Measurements from ENCODE around the gene BAIAP2.

The BAIAP2 gene

DNA sequence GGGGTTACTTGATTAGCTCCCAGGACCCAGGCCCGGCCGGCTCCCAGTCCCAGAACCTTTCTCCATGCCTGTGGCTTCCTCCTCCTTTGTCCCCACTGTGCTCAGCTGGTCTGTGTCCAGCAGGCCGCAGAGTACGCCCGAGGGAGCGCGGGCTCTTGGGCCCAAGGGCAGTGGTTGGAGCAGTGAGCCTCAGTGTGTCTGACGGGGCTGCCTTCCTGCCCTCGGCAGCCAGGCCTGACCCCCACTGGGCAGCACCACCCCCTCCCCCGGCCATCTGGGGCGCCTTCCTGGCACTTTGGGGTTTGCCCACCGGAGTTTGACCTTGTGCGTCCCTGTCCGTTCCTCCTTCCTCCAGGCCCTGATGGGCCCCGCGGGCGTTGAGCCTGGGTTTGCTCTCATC is 67.9 kb downstream of the BAIAP2 start:
- Mint-ChIP-seq H3K27me3 (peaks cover 3% of the 10 kb centered on the region), H3K4me1 (ENCODE audit: low read depth) (peaks cover 25% of the 10 kb centered on the region), H3K9me3 (no peaks in the 10 kb centered on the region), H3K4me3 (no peak overlapping the region), H3K36me3 (ENCODE audit: low read depth) (peaks cover 96% of the 10 kb centered on the region), H3K27ac (no peak overlapping the region)
- intact Hi-C loops (cut with micrococcal nuclease): no loop called here

DNA sequence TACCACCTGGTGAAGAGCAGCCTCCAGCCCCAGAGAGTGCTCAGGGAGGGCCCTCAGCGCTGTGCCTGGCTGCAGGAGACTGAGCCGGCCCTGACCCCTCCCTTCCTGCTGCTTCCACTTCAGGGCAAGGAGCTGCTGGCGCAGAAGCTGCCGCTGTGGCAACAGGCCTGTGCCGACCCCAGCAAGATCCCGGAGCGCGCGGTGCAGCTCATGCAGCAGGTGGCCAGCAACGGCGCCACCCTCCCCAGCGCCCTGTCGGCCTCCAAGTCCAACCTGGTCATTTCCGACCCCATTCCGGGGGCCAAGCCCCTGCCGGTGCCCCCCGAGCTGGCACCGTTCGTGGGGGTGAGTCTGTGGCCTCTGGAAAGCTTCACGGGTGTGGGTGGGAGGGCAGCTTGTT is 68.4 kb downstream of the BAIAP2 start:
- peaks cover 20% of the 10 kb centered on the region for H3K4me1 Mint-ChIP-seq (ENCODE audit: low read depth)
- peaks cover 100% of the 10 kb centered on the region for H3K36me3 Mint-ChIP-seq (ENCODE audit: low read depth)
- H3K27me3 Mint-ChIP-seq: peaks cover 3% of the 10 kb centered on the region
- intact Hi-C loops (cut with micrococcal nuclease): no loop called here
- no peak overlapping the region for H3K4me3 Mint-ChIP-seq
- H3K9me3 Mint-ChIP-seq: no peaks in the 10 kb centered on the region
- H3K27ac Mint-ChIP-seq: no peak overlapping the region

DNA sequence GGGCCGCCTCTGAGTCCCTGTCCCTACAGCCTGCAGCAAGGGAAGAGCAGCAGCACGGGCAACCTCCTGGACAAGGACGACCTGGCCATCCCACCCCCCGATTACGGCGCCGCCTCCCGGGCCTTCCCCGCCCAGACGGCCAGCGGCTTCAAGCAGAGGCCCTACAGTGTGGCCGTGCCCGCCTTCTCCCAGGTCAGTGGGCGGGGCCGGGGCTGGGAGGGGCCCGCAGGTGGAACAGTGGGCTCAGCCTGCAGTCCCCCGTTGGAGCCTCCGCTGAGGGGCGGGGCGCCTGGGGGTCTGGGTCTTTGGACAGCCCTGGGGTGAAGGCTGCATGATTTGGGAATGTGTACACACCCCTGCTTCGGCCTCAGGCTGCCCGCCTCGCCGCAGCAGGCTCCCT is 71.8 kb downstream of the BAIAP2 start:
- Mint-ChIP-seq H3K27ac (no peak overlapping the region), H3K9me3 (no peaks in the 10 kb centered on the region), H3K4me3 (no peak overlapping the region), H3K4me1 (ENCODE audit: low read depth) (peaks cover 7% of the 10 kb centered on the region), H3K36me3 (ENCODE audit: low read depth) (peaks cover 100% of the 10 kb centered on the region), H3K27me3 (no peaks in the 10 kb centered on the region)
- intact Hi-C loops (cut with micrococcal nuclease): no loop called here

DNA sequence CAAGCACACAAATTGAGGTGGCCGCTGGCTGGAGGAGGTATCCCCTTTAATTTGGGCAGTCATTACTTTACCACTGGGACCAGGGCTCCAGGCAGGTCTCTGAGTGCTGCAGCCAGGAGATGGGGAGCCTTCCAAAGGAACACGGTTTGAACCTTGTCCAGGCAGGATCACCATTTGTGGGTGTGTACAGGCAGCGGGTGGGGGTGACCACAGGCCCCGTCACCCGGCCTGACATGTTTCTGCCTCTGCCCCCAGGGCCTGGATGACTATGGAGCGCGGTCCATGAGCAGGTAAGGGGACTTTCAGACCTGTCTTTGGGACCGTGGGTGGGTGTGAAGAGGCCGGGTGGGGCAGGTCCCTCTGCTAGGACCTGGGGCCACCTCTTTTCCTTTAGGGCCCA is 73.3 kb downstream of the BAIAP2 start:
- peaks cover 100% of the 10 kb centered on the region for H3K36me3 Mint-ChIP-seq (ENCODE audit: low read depth)
- H3K27me3 Mint-ChIP-seq: no peaks in the 10 kb centered on the region
- intact Hi-C loops (cut with micrococcal nuclease): no loop called here
- no peak overlapping the region for H3K4me3 Mint-ChIP-seq
- no peak overlapping the region for H3K27ac Mint-ChIP-seq
- no peaks in the 10 kb centered on the region for H3K9me3 Mint-ChIP-seq
- no peaks in the 10 kb centered on the region for H3K4me1 Mint-ChIP-seq (ENCODE audit: low read depth)

- H3K4me3 Mint-ChIP-seq: no peak overlapping the region
- H3K27me3 Mint-ChIP-seq: no peaks in the 10 kb centered on the region
- no peaks in the 10 kb centered on the region for H3K4me1 Mint-ChIP-seq (ENCODE audit: low read depth)
- peaks cover 99% of the 10 kb centered on the region for H3K36me3 Mint-ChIP-seq (ENCODE audit: low read depth)
- no peak overlapping the region for H3K27ac Mint-ChIP-seq
- H3K9me3 Mint-ChIP-seq: no peaks in the 10 kb centered on the region
- intact Hi-C loops (cut with micrococcal nuclease): no loop called here
Measured at GRCh38 chr17:81109957-81110356, 75.0 kb downstream of the BAIAP2 start.

DNA sequence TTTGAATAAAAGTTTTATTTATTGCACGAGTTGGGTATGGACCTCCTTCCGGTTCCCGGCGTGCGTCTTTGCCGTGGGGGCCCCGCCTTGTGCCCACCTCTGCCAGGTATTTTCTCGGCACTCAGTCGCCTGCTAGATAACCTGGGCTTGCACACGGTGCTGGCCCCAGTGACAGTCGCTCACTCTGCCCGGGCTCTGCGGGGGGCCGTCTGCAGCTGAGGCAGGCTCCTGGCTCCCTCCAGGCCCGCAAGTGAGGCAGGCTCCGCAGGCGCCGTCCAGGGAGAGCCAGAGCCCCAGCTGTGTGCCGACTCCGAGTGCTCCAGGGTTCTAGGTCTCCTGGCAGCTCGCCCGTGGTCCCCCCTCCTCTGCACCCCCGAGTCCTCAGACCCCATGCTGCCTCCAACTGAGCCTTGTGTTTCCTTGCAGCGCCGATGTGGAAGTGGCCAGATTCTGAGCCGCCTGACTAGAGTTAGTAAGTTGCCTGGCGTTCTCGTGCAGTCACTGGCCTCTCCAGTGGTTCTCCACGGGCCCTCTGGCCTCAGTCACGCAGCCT is 75.6 kb downstream of the BAIAP2 start:
- Mint-ChIP-seq H3K4me1 (ENCODE audit: low read depth) (no peaks in the 10 kb centered on the region), H3K27me3 (no peaks in the 10 kb centered on the region), H3K27ac (no peak overlapping the region), H3K4me3 (no peak overlapping the region), H3K9me3 (no peaks in the 10 kb centered on the region), H3K36me3 (ENCODE audit: low read depth) (peaks cover 99% of the 10 kb centered on the region)
- intact Hi-C loops (cut with micrococcal nuclease): no loop called here

DNA sequence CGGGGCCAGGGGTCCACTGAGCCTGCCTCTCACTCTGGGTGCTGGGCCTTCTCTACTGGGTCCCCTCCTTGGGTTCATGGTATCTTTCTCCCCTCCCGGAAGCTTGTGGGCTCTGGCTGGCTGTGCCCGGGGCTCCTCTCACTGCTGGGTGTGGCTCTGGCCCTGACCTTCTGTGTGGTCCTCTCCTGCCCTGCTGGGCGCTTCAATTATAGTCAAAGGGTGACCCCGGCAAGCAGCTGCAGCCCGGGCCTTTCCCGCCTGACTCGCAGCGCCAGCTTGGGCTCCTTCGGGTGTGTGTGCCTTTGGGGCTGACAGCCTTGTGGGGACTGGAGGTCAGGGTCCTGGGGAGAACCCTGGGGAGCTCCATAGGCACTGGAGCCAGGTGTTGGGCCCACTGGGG is 76.1 kb downstream of the BAIAP2 start:
- H3K27ac Mint-ChIP-seq: no peak overlapping the region
- no peak overlapping the region for H3K4me3 Mint-ChIP-seq
- peaks cover 99% of the 10 kb centered on the region for H3K36me3 Mint-ChIP-seq (ENCODE audit: low read depth)
- no peaks in the 10 kb centered on the region for H3K4me1 Mint-ChIP-seq (ENCODE audit: low read depth)
- no peaks in the 10 kb centered on the region for H3K9me3 Mint-ChIP-seq
- H3K27me3 Mint-ChIP-seq: no peaks in the 10 kb centered on the region
- intact Hi-C loops (cut with micrococcal nuclease): no loop called here

- no peaks in the 10 kb centered on the region for H3K4me1 Mint-ChIP-seq (ENCODE audit: low read depth)
- no peaks in the 10 kb centered on the region for H3K9me3 Mint-ChIP-seq
- H3K4me3 Mint-ChIP-seq: no peak overlapping the region
- intact Hi-C loops (cut with micrococcal nuclease): no loop called here
- no peaks in the 10 kb centered on the region for H3K27me3 Mint-ChIP-seq
- H3K36me3 Mint-ChIP-seq (ENCODE audit: low read depth): peaks cover 99% of the 10 kb centered on the region
- H3K27ac Mint-ChIP-seq: no peak overlapping the region
Measured at GRCh38 chr17:81112450-81112849, 77.5 kb downstream of the BAIAP2 start.

- intact Hi-C loops (cut with micrococcal nuclease): no loop called here
Measured at GRCh38 chr17:81113158-81113724, 78.3 kb downstream of the BAIAP2 start.

GRCh38 chr17:81114351-81115093 is 79.6 kb downstream of the BAIAP2 start:
- no peaks in the 10 kb centered on the region for H3K9me3 Mint-ChIP-seq
- peaks cover 7% of the 10 kb centered on the region for H3K4me1 Mint-ChIP-seq (ENCODE audit: low read depth)
- H3K36me3 Mint-ChIP-seq (ENCODE audit: low read depth): peaks cover 92% of the 10 kb centered on the region
- no peaks in the 10 kb centered on the region for H3K27me3 Mint-ChIP-seq
- no peak overlapping the region for H3K27ac Mint-ChIP-seq
- H3K4me3 Mint-ChIP-seq: no peak overlapping the region
- intact Hi-C loops (cut with micrococcal nuclease): no loop called here

More at GRCh38 chr17:81113158-81113724, 78.3 kb downstream of the BAIAP2 start:
- Mint-ChIP-seq H3K9me3 (no peaks in the 10 kb centered on the region), H3K4me1 (ENCODE audit: low read depth) (no peaks in the 10 kb centered on the region), H3K4me3 (no peak overlapping the region), H3K36me3 (ENCODE audit: low read depth) (peaks cover 97% of the 10 kb centered on the region), H3K27ac (no peak overlapping the region), H3K27me3 (no peaks in the 10 kb centered on the region)

- intact Hi-C loops (cut with micrococcal nuclease): no loop called here
- Mint-ChIP-seq H3K27me3 (no peaks in the 10 kb centered on the region), H3K36me3 (ENCODE audit: low read depth) (peaks cover 85% of the 10 kb centered on the region), H3K27ac (no peak overlapping the region), H3K9me3 (no peaks in the 10 kb centered on the region), H3K4me1 (ENCODE audit: low read depth) (peaks cover 7% of the 10 kb centered on the region), H3K4me3 (no peak overlapping the region)
Measured at GRCh38 chr17:81115219-81115618, 80.3 kb downstream of the BAIAP2 start.

DNA sequence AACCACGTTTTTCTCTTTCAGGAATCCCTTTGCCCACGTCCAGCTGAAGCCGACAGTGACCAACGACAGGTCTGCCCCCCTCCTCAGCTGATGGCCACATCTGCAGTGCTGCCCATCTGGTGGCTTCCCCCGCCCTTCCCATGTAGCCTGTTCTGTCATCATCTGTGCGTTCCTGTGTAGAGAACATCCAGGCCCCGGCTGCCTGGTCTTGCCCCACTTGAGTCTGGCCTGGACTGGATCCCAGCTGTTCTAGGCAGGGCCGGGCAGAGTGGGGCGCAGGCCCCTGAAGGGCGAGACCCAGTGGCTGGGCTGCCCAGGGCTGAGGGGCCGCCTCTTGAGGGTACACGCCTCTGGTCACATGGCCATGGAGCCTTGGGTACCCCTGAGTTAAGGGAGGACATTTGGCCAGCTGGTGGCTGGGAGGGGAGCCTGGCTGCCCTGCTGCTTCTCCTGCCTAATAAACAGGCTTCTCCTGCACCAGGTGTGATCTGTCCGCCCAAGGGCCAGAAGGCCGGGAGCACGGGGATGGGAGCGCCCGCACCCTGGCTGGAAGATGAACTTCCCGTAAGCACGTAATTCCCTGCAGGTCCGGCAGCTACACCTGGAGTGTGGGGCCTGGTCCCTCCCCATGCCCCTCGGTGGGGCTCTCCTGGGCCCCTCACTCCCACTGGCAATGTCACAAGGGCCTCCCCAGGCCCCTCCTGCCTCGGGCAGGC is 81.0 kb downstream of the BAIAP2 start:
- peaks cover 7% of the 10 kb centered on the region for H3K4me1 Mint-ChIP-seq (ENCODE audit: low read depth)
- intact Hi-C loops (cut with micrococcal nuclease): no loop called here
- H3K27me3 Mint-ChIP-seq: no peaks in the 10 kb centered on the region
- H3K27ac Mint-ChIP-seq: no peak overlapping the region
- no peak overlapping the region for H3K4me3 Mint-ChIP-seq
- H3K36me3 Mint-ChIP-seq (ENCODE audit: low read depth): peaks cover 84% of the 10 kb centered on the region
- no peaks in the 10 kb centered on the region for H3K9me3 Mint-ChIP-seq

DNA sequence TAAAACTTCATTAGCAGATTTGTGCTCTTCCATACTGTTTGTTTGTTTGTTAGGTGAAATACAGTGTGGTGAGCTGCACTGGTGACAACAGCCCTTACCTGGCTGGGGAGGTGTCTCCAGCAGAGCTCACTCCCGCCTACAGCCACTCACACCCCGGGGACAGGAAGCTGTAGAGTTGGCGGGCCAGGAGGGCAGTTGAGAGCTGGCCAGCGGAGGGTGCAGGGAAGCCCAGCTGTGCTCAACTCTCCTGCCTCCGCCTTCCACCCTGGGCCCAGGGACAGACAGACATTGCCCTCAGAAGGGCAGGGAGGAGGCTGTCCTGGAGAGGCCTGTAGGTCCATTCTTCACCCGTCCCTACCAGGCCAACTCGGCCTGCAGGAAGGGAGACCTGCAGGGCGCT is 81.8 kb downstream of the BAIAP2 start:
- H3K36me3 Mint-ChIP-seq (ENCODE audit: low read depth): peaks cover 84% of the 10 kb centered on the region
- no peak overlapping the region for H3K4me3 Mint-ChIP-seq
- intact Hi-C loops (cut with micrococcal nuclease): no loop called here
- no peaks in the 10 kb centered on the region for H3K27me3 Mint-ChIP-seq
- no peak overlapping the region for H3K27ac Mint-ChIP-seq
- no peaks in the 10 kb centered on the region for H3K9me3 Mint-ChIP-seq
- peaks cover 7% of the 10 kb centered on the region for H3K4me1 Mint-ChIP-seq (ENCODE audit: low read depth)

DNA sequence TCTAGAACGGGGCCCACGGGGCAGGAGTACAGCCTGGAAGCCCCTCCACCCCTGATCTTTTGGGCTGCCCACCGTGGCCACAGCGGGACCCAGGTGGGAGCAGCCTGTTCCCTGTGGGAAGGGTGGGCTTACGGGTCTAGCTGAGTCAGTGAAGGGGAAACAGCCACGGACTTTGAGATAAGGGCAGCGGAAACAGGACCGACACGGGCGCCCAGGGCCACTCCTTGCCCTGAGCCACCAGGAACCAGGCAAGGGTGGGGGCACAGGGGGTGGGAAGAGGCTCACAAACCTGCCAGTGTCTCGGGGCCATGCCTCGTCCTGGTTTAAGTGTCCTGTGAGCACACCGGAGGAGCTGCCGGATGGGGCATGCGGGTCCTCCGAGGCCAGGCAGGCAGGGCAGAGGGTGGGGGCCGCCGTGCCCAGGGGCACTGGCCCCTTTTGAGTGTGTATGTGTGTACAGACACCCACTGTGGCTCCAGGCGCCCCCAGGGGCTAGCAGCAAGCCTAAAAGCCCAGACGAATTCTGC is 82.8 kb downstream of the BAIAP2 start:
- no peaks in the 10 kb centered on the region for H3K9me3 Mint-ChIP-seq
- H3K36me3 Mint-ChIP-seq (ENCODE audit: low read depth): peaks cover 83% of the 10 kb centered on the region
- no peaks in the 10 kb centered on the region for H3K27me3 Mint-ChIP-seq
- intact Hi-C loops (cut with micrococcal nuclease): no loop called here
- H3K4me1 Mint-ChIP-seq (ENCODE audit: low read depth): peaks cover 7% of the 10 kb centered on the region
- H3K4me3 Mint-ChIP-seq: no peak overlapping the region
- H3K27ac Mint-ChIP-seq: no peak overlapping the region
